ENCODE measurements around the gene CNTF.

CNTF gene

DNA sequence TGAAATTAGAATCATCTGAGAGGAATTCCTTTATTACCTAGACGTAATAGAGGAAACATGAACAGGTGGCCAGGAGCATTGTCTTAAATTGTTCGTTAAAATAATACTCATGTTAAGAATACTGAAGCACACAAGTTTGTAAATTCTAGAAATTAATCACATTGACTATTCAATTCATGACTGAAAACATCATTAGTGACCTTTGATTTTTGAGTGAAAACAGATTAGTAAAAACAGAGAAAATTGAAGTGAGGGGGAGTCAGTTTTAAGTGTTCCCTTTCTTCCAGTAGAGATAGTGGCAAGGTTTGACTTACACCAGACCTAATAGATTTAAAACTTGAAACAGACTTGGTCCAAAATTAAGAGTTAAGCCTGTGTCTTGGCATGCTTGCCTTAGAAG is 42.2 kb upstream of the CNTF start:
- Histone ChIP-seq H3K4me3 (ENCODE audit: low read depth in 1 of 2, low read length in 1 of 2) (peak overlapping the region; percentile 75 to 99), H3K27ac (peak overlapping the region; percentile 98), H3K9me3 (no peaks in the 10 kb centered on the region), H3K4me1 (ENCODE audit: control insufficient read depth in 1 of 2, insufficient read depth in 1 of 2, low read depth in 1 of 2, low read length in 1 of 2) (peaks cover 39 to 42% of the 10 kb centered on the region in 2 experiments), H3K27me3 (no peaks in the 10 kb centered on the region), H3K36me3 (no peaks in the 10 kb centered on the region)
- TF ChIP-seq, protein P1, sequence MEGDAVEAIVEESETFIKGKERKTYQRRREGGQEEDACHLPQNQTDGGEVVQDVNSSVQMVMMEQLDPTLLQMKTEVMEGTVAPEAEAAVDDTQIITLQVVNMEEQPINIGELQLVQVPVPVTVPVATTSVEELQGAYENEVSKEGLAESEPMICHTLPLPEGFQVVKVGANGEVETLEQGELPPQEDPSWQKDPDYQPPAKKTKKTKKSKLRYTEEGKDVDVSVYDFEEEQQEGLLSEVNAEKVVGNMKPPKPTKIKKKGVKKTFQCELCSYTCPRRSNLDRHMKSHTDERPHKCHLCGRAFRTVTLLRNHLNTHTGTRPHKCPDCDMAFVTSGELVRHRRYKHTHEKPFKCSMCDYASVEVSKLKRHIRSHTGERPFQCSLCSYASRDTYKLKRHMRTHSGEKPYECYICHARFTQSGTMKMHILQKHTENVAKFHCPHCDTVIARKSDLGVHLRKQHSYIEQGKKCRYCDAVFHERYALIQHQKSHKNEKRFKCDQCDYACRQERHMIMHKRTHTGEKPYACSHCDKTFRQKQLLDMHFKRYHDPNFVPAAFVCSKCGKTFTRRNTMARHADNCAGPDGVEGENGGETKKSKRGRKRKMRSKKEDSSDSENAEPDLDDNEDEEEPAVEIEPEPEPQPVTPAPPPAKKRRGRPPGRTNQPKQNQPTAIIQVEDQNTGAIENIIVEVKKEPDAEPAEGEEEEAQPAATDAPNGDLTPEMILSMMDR (IDR thresholded peaks at IDR 0.05): no peak

DNA sequence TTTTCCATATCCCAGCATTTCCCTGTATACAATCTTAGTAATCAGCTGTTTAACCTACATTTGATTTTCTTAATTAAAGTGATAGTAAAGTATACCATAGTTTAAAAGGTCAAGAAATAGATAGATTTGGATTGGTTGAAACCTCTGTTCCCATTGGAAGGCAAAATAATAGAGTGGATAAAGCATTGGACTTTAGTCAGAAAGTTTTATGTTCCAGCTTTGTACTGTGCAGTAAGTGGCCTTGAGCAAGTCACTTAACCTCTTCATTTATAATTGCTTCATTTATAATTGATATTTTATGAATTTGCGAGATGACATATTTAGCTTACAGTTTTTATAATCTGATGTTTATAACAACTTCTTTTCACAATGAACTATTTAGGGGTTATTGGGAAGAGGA is 40.0 kb upstream of the CNTF start:
- H3K36me3 ChIP-seq: no peaks in the 10 kb centered on the region
- no peak overlapping the region for H3K4me3 ChIP-seq (ENCODE audit: low read depth in 1 of 2, low read length in 1 of 2)
- no peaks in the 10 kb centered on the region for H3K27me3 ChIP-seq
- no peaks in the 10 kb centered on the region for H3K9me3 ChIP-seq
- H3K4me1 ChIP-seq (ENCODE audit: control insufficient read depth in 1 of 2, insufficient read depth in 1 of 2, low read depth in 1 of 2, low read length in 1 of 2): peaks cover 17 to 23% of the 10 kb centered on the region in 2 experiments
- TF ChIP-seq, protein P1 (IDR thresholded peaks at IDR 0.05): no peak
- H3K27ac ChIP-seq: no peak overlapping the region

DNA sequence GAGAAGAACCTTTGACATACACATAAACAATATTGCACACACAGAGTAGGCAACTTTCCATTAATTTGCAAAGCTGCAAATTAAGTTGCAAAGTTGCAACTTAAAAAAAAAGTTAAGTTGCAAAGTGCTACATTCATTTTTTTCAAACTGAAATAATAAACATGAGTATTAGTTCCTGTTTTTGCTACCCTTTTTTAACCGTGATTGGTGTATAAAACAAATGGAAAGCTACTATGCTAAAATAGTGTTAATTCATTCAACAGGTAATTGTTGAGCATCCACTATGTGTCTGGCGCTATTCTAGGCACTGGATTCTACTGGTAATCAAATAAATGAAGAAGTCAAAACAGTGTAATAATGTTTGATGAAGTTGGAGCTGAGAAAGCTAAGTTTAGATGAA is 35.5 kb upstream of the CNTF start:
- Histone ChIP-seq H3K9me3 (no peaks in the 10 kb centered on the region), H3K4me1 (ENCODE audit: control insufficient read depth in 1 of 2, insufficient read depth in 1 of 2, low read depth in 1 of 2, low read length in 1 of 2) (peaks cover 0 to 3% of the 10 kb centered on the region in 2 experiments), H3K4me3 (ENCODE audit: low read depth in 1 of 2, low read length in 1 of 2) (no peak overlapping the region), H3K27me3 (no peaks in the 10 kb centered on the region), H3K36me3 (no peaks in the 10 kb centered on the region), H3K27ac (peak overlapping the region; percentile 48)
- TF ChIP-seq, protein P1 (IDR thresholded peaks at IDR 0.05): no peak

DNA sequence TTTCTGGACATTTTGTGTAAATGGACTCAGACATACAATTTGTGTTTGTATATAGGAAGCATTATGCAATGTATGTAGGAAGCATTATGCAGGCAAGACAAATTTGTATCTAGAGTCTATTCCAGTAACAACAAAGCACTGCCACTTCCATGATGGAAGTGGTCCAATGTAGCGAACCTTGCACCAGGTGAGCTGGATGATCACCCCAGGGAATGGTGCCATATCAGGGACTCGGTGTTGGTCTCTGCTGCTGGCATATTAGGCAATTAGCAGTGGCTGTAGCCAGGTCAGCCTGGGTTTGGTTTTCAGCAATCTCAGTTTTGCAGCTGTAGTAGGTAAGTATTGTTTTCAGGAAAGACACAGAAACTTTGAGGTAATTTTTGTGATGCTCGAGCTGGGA is 30.8 kb upstream of the CNTF start:
- TF ChIP-seq, protein P1 (IDR thresholded peaks at IDR 0.05): no peak
- no peak overlapping the region for H3K27ac ChIP-seq
- H3K9me3 ChIP-seq: no peaks in the 10 kb centered on the region
- H3K27me3 ChIP-seq: no peaks in the 10 kb centered on the region
- peaks cover 0 to 3% of the 10 kb centered on the region in 2 experiments for H3K4me1 ChIP-seq (ENCODE audit: control insufficient read depth in 1 of 2, insufficient read depth in 1 of 2, low read depth in 1 of 2, low read length in 1 of 2)
- H3K36me3 ChIP-seq: peaks cover 7% of the 10 kb centered on the region
- no peak overlapping the region for H3K4me3 ChIP-seq (ENCODE audit: low read depth in 1 of 2, low read length in 1 of 2)

DNA sequence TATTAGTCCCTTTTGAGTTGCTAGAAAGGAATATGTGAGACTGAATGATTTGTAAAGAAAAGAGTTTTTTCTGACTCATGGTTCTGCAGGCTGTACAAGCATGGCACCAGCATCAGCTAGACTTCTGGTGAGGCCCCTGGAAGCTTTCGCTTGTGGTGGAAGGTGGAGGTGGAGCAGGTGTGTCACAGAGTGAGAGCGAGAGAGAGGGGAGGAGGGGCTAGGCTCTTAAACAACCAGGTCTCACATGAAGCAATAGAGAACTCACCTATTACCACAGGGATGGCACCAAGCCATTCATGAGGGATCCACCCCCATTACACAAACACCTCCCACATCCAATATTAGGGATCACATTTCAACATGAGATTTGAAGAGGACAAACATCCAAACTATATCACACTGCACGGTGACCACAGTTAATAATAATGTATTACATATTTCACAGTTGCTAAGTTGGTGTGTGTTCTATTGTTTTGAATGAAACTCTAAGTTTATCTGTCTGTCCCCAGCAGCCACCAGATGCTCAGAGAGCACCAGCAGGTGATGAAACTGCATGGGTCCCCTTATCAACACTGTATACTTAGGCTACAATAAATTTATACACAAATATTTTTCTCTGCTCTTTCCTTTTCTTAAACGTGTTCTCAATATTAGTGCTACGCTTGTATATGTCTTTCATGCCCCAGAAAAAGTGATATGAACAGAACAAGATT is 29.5 kb upstream of the CNTF start:
- TF ChIP-seq, protein P1 (IDR thresholded peaks at IDR 0.05): no peak
- no peaks in the 10 kb centered on the region for H3K9me3 ChIP-seq

More for the DNA sequence above, 29.5 kb upstream of the CNTF start:
- Histone ChIP-seq H3K4me1 (ENCODE audit: control insufficient read depth in 1 of 2, insufficient read depth in 1 of 2, low read depth in 1 of 2, low read length in 1 of 2) (no peaks in the 10 kb centered on the region), H3K27ac (no peak overlapping the region), H3K36me3 (peaks cover 7% of the 10 kb centered on the region), H3K4me3 (ENCODE audit: low read depth in 1 of 2, low read length in 1 of 2) (no peak overlapping the region), H3K27me3 (no peaks in the 10 kb centered on the region)
